ENCODE data around the gene NELL1.

DNA sequence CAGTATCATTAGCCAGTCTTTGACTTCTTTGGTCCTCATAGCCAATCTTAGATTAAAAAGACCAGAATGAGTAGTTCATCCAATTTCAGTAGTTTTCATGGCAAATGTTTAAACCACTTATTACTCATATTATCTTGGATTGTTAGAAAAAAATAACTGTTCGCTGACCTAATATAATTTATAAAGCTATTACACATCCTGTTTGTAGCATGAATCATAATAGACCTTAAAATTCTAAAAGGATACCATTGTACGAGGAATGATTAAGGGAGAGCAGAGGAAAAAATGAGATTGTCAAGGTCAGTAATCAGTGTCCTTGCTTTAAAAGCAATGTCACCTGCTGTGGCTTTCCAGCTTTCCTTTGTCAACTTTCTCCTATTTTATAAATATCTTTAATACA lies 371.2 kb downstream of the NELL1 start:
- TF ChIP-seq POLR2AphosphoS5 (IDR thresholded peaks at IDR 0.05; ENCODE audit: borderline replicate concordance, low read depth, low read length) (no peak), EZH2 (IDR thresholded peaks at IDR 0.05) (no peak), FOXP2 (optimal IDR thresholded peaks at IDR 0.05; ENCODE audit: control extremely low read depth, extremely low read length, insufficient read depth) (no peak)

All from SK-N-MC (cell line).